HepG2 (cell line): ENCODE data around the gene CNTNAP1. TPM values are rescaled to one million over a fixed set of nuclear protein-coding genes. Genes with fewer than 3 reads are reported as not detected.

Experiments
- KDM6A ChIP-seq: IDR thresholded peaks from 2 replicates; pipeline ENCODE4 v1.6.1; 2016; ENCODE audit warnings: low read depth
- RAD21 ChIP-seq: fragments of 450-650 bp; formaldehyde crosslinking; IDR thresholded peaks from 2 replicates; pipeline ENCODE4 v1.5.0; 2020; ENCODE audit warnings: mild to moderate bottlenecking
- RFXAP ChIP-seq: sonication (generic); formaldehyde crosslinking; IDR thresholded peaks from 2 replicates; pipeline ENCODE4 v1.4.0; 2020; ENCODE audit warnings: missing genetic modification reagents, borderline replicate concordance
- TBL1XR1 ChIP-seq: fragments of 150-350 bp; IDR thresholded peaks from 2 replicates; pipeline ENCODE4 v1.6.1; 2014; ENCODE audit warnings: borderline replicate concordance, low read length; ENCODE audit not compliant: partially characterized antibody
- ZNF282 ChIP-seq: fragments of 450-650 bp; IDR thresholded peaks from 2 replicates; pipeline ENCODE4 v1.6.1; 2018; ENCODE audit not compliant: partially characterized antibody
- ZNF296 ChIP-seq: sonication (generic); formaldehyde crosslinking; conservative IDR thresholded peaks from 2 replicates; pipeline ENCODE4 v1.5.0; 2020; ENCODE audit warnings: mild to moderate bottlenecking, missing genetic modification reagents
- ZNF431 ChIP-seq: sonication (generic); formaldehyde crosslinking; IDR thresholded peaks from 2 replicates; pipeline ENCODE4 v1.9.0; 2022; ENCODE audit warnings: missing genetic modification reagents, low read depth, mild to moderate bottlenecking, borderline replicate concordance
- ZNF709 ChIP-seq: sonication (generic); formaldehyde crosslinking; IDR thresholded peaks from 2 replicates; pipeline ENCODE4 v1.5.0; 2020; ENCODE audit warnings: mild to moderate bottlenecking, missing genetic modification reagents
- polyA plus RNA-seq, 8 experiments: library from polyadenylated mRNA; depleted of rRNA in 3 of 8; stranded (reverse) in 7 of 8; unstranded in 1 of 8; fragments of >200 nt; fragmentation: Illumina TruSeq in 4 of 8; extraction: Trizol in 4 of 8; gene quantifications; 2 replicates each; pipeline versions ENCODE4 v1.2.1 to v1.2.3, GENCODE V29; 2011 to 2016; ENCODE audit warnings: low read depth in 4 of 8, missing spikeins in 1 of 8, mixed read lengths in 1 of 8; ENCODE audit not compliant: insufficient read depth in 1 of 8
- total RNA-seq, 5 experiments: library from RNA; depleted of rRNA; stranded (reverse); fragments of >200 nt; fragmentation: Illumina TruSeq; extraction: Trizol; gene quantifications; 2 replicates each; pipeline ENCODE4 v1.2.3, GENCODE V29; 2016; ENCODE audit warnings: low read depth in 1 of 5
- TF ChIP-seq, protein P1 (sequence below): sonication (generic); formaldehyde crosslinking; IDR thresholded peaks from 2 replicates; pipeline ENCODE4 v1.8.0; 2022; ENCODE audit warnings: mild to moderate bottlenecking, missing genetic modification reagents
- TF ChIP-seq, protein P2 (sequence below): sonication (generic); formaldehyde crosslinking; IDR thresholded peaks from 2 replicates; pipeline ENCODE4 v1.4.0; 2020; ENCODE audit warnings: missing genetic modification reagents
- TF ChIP-seq, protein P3 (sequence below): sonication (generic); formaldehyde crosslinking; IDR thresholded peaks from 2 replicates; pipeline ENCODE4; 2020; ENCODE audit warnings: missing genetic modification reagents, mild to moderate bottlenecking, borderline replicate concordance
- TF ChIP-seq, protein P4 (sequence below): sonication (generic); formaldehyde crosslinking; IDR thresholded peaks from 2 replicates; pipeline ENCODE4 v1.8.1; 2023; ENCODE audit warnings: mild to moderate bottlenecking, moderate library complexity, missing genetic modification reagents
- TF ChIP-seq, protein P5 (sequence below): fragments of 450-650 bp; IDR thresholded peaks from 2 replicates; pipeline ENCODE4 v1.6.1; 2017; ENCODE audit warnings: mild to moderate bottlenecking

The CNTNAP1 gene
- total and polyA plus RNA-seq, 2 of the 13 experiments (the other 11 are each of a cell fraction or from before 2014, with no cell fraction given), result 4.5 to 7.7 TPM

DNA sequence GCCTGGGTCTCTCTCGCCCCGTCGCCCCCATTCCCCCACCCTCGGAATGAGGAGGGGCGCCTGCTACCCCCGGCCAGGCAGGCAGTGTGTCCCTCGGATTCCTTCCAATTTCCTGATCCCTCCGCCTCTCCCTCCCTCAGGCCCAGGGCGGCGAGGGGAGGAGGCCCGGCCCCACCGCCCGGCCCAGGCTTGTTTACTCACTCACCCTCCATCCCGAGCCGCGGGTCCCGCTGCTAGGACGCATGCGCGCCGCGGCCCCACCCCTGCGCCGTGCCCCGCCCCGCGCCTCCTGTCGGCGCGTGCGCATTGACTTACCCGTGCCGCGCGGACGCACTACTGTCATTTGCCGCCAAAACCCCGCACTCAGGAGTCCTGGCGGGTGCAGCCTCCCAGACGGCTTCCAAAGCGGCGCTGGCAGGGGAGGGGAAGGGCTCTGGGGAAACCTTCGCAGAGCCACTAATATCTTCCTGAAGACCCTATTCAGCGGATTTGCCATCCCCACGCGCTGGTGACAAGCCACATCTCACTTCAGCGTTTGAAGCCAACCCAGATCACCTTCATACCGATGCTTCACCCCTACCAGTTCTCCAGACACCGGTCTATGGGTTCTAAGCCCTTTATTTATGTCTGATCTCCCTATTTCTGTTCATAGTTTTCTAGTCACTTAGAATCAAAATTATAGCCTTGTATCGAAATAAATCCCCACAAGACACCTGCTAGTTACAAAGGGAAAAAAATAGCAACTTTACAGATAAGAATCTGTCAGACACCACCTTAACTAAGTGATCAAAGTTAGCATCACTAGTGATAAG, 62.7 kb downstream of the CNTNAP1 start, which contains the start of gene EZH1 (continued):
- TF ChIP-seq, protein P1, sequence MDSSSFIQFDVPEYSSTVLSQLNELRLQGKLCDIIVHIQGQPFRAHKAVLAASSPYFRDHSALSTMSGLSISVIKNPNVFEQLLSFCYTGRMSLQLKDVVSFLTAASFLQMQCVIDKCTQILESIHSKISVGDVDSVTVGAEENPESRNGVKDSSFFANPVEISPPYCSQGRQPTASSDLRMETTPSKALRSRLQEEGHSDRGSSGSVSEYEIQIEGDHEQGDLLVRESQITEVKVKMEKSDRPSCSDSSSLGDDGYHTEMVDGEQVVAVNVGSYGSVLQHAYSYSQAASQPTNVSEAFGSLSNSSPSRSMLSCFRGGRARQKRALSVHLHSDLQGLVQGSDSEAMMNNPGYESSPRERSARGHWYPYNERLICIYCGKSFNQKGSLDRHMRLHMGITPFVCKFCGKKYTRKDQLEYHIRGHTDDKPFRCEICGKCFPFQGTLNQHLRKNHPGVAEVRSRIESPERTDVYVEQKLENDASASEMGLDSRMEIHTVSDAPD (CRISPR knock-in tag), result 0 out of 2 replicates have a peak, but pooled peaks have one; percentile 47
- TF ChIP-seq, protein P2, sequence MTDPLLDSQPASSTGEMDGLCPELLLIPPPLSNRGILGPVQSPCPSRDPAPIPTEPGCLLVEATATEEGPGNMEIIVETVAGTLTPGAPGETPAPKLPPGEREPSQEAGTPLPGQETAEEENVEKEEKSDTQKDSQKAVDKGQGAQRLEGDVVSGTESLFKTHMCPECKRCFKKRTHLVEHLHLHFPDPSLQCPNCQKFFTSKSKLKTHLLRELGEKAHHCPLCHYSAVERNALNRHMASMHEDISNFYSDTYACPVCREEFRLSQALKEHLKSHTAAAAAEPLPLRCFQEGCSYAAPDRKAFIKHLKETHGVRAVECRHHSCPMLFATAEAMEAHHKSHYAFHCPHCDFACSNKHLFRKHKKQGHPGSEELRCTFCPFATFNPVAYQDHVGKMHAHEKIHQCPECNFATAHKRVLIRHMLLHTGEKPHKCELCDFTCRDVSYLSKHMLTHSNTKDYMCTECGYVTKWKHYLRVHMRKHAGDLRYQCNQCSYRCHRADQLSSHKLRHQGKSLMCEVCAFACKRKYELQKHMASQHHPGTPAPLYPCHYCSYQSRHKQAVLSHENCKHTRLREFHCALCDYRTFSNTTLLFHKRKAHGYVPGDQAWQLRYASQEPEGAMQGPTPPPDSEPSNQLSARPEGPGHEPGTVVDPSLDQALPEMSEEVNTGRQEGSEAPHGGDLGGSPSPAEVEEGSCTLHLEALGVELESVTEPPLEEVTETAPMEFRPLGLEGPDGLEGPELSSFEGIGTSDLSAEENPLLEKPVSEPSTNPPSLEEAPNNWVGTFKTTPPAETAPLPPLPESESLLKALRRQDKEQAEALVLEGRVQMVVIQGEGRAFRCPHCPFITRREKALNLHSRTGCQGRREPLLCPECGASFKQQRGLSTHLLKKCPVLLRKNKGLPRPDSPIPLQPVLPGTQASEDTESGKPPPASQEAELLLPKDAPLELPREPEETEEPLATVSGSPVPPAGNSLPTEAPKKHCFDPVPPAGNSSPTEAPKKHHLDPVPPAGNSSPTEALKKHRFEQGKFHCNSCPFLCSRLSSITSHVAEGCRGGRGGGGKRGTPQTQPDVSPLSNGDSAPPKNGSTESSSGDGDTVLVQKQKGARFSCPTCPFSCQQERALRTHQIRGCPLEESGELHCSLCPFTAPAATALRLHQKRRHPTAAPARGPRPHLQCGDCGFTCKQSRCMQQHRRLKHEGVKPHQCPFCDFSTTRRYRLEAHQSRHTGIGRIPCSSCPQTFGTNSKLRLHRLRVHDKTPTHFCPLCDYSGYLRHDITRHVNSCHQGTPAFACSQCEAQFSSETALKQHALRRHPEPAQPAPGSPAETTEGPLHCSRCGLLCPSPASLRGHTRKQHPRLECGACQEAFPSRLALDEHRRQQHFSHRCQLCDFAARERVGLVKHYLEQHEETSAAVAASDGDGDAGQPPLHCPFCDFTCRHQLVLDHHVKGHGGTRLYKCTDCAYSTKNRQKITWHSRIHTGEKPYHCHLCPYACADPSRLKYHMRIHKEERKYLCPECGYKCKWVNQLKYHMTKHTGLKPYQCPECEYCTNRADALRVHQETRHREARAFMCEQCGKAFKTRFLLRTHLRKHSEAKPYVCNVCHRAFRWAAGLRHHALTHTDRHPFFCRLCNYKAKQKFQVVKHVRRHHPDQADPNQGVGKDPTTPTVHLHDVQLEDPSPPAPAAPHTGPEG, result no peak
- TF ChIP-seq TBL1XR1 (peak; percentile 17), RFXAP (CRISPR knock-in tag) (peak; percentile 73; the same call in 1 of the 2 replicates), ZNF282 (no peak), KDM6A (CRISPR knock-in tag) (no peak), ZNF431 (peak; percentile 95), ZNF709 (no peak; the same call in 1 of the 2 replicates), RAD21 (CRISPR knock-in tag) (no peak), ZNF296 (CRISPR knock-in tag) (0 out of 2 replicates have a peak, but pooled peaks have one; percentile 61)
- TF ChIP-seq, protein P3, sequence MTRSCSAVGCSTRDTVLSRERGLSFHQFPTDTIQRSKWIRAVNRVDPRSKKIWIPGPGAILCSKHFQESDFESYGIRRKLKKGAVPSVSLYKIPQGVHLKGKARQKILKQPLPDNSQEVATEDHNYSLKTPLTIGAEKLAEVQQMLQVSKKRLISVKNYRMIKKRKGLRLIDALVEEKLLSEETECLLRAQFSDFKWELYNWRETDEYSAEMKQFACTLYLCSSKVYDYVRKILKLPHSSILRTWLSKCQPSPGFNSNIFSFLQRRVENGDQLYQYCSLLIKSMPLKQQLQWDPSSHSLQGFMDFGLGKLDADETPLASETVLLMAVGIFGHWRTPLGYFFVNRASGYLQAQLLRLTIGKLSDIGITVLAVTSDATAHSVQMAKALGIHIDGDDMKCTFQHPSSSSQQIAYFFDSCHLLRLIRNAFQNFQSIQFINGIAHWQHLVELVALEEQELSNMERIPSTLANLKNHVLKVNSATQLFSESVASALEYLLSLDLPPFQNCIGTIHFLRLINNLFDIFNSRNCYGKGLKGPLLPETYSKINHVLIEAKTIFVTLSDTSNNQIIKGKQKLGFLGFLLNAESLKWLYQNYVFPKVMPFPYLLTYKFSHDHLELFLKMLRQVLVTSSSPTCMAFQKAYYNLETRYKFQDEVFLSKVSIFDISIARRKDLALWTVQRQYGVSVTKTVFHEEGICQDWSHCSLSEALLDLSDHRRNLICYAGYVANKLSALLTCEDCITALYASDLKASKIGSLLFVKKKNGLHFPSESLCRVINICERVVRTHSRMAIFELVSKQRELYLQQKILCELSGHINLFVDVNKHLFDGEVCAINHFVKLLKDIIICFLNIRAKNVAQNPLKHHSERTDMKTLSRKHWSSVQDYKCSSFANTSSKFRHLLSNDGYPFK (CRISPR knock-in tag), result peak; percentile 62
- TF ChIP-seq, protein P4, sequence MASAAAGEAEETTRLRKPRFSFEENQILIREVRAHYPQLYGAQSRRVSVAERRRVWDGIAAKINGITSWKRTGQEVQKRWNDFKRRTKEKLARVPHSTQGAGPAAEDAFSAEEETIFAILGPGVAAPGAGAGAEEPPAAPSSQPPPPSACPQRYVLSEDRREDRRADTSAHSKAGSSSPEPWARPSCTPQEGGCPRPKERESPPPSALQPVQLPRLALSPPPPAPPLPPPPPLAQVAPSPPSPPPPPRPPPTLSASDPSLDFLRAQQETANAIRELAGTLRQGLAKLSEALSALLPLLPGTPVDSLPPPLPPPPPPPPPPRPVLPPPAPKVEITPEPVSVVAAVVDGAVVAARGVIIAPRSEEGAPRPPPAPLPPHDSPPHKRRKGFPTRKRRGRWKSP, result peak; percentile 89; the same call in 1 of the 2 replicates
- TF ChIP-seq, protein P5, sequence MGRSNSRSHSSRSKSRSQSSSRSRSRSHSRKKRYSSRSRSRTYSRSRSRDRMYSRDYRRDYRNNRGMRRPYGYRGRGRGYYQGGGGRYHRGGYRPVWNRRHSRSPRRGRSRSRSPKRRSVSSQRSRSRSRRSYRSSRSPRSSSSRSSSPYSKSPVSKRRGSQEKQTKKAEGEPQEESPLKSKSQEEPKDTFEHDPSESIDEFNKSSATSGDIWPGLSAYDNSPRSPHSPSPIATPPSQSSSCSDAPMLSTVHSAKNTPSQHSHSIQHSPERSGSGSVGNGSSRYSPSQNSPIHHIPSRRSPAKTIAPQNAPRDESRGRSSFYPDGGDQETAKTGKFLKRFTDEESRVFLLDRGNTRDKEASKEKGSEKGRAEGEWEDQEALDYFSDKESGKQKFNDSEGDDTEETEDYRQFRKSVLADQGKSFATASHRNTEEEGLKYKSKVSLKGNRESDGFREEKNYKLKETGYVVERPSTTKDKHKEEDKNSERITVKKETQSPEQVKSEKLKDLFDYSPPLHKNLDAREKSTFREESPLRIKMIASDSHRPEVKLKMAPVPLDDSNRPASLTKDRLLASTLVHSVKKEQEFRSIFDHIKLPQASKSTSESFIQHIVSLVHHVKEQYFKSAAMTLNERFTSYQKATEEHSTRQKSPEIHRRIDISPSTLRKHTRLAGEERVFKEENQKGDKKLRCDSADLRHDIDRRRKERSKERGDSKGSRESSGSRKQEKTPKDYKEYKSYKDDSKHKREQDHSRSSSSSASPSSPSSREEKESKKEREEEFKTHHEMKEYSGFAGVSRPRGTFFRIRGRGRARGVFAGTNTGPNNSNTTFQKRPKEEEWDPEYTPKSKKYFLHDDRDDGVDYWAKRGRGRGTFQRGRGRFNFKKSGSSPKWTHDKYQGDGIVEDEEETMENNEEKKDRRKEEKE, result no peak
